HepG2 (cell line): ENCODE results near the gene MYLK3. TPM values are rescaled to one million over a fixed set of nuclear protein-coding genes. Genes with fewer than 3 reads are reported as not detected.

ENCODE experiments used
- ATAC-seq: fragments of 200-7000 bp; cut with Tn5 transposase; 3 replicates; pipeline ENCODE4 v1.9.1; 2020; ENCODE audit warnings: mild to moderate bottlenecking, moderate library complexity
- BruUV-seq: library from RNA; stranded (reverse); fragments of 400-500 nt; replicated peaks from 2 replicates; lab custom pipeline; 2021; lab: Mats Ljungman, UMichigan
- CTCF ChIA-PET: fragments of 300-600 bp; formaldehyde crosslinking; extraction: SDS; loops from one replicate; lab custom pipeline; 2021; ENCODE audit warnings: low total read pairs, inconsistent platforms, low intra/inter-chr PET ratio; lab: Yijun Ruan, JAX
- POLR2A ChIA-PET: fragments of 350-600 bp; sonication (Branson Sonifier 250); formaldehyde crosslinking; loops from one replicate; lab custom pipeline; 2020; ENCODE audit warnings: antibody characterized with exemption, inconsistent platforms; lab: Yijun Ruan, JAX
- DNase-seq: peaks from one replicate; pipeline ENCODE4 v3.0.0-alpha.2; 2015; ENCODE audit warnings: low spot score
- FAIRE-seq: peaks from 3 replicates; lab custom pipeline; 2011; peaks lifted over from hg19 to GRCh38; lab: Jason Lieb, UNC
- H2AFZ ChIP-seq: one replicate; pipeline ENCODE4 v1.6.1; 2011; ENCODE audit warnings: low read length, inconsistent platforms
- H3K27ac ChIP-seq: fragments of 300-600 bp; 3 replicates; pipeline ENCODE4 v1.8.0; 2011; ENCODE audit warnings: mixed run types, mild to moderate bottlenecking, mixed read lengths, low read length, inconsistent platforms; ENCODE audit not compliant: insufficient read depth; ENCODE audit errors: extremely low read length
- H3K27me3 ChIP-seq, 2 experiments: fragments of 200-600 bp in 1 of 2; 2 replicates in 1 of 2; 3 replicates in 1 of 2; pipeline versions ENCODE4 v1.6.0 to v1.8.0; 2011; ENCODE audit warnings: low read length in 2 of 2, mild to moderate bottlenecking in 2 of 2, moderate library complexity in 2 of 2, inconsistent platforms in 1 of 2; ENCODE audit not compliant: insufficient read depth in 2 of 2, control insufficient read depth in 1 of 2
- H3K36me3 ChIP-seq, 2 experiments: fragments of 200-600 bp in 1 of 2; replicated peaks in 1 of 2; 2 replicates in 1 of 2; 3 replicates in 1 of 2; pipeline versions ENCODE4 v1.5.1 to v1.8.0; 2011; ENCODE audit warnings: low read length in 2 of 2, inconsistent platforms in 1 of 2; ENCODE audit not compliant: insufficient read depth in 2 of 2, control insufficient read depth in 1 of 2
- H3K4me1 ChIP-seq: 2 replicates; pipeline ENCODE4 v1.5.1; 2012; ENCODE audit warnings: low read length, inconsistent platforms; ENCODE audit not compliant: insufficient read depth
- H3K4me2 ChIP-seq: 2 replicates; pipeline ENCODE4 v1.6.0; 2011; ENCODE audit warnings: low read depth, low read length, inconsistent platforms
- H3K4me3 ChIP-seq, 3 experiments: fragments of 200-600 bp in 1 of 3; sonication (generic), shearing (Covaris generic) in 1 of 3; replicated peaks in 1 of 3; 2 replicates each; pipeline ENCODE4 v1.5.1; 2011 to 2016; ENCODE audit warnings: low read length in 3 of 3, inconsistent platforms in 2 of 3, low read depth in 2 of 3, mild to moderate bottlenecking in 2 of 3, control low read depth in 1 of 3, mixed read lengths in 1 of 3; ENCODE audit not compliant: insufficient read depth in 1 of 3
- H3K79me2 ChIP-seq: one replicate; pipeline ENCODE4 v1.6.1; 2011; ENCODE audit warnings: low read length, inconsistent platforms; ENCODE audit not compliant: insufficient read depth
- H3K9ac ChIP-seq: 2 replicates; pipeline ENCODE4 v1.6.0; 2011; ENCODE audit warnings: mild to moderate bottlenecking, low read depth, low read length, inconsistent platforms; ENCODE audit not compliant: insufficient read depth
- H3K9me3 ChIP-seq: 2 replicates; pipeline ENCODE4 v1.5.1; 2012; ENCODE audit warnings: mild to moderate bottlenecking, low read length
- H4K20me1 ChIP-seq: 2 replicates; pipeline ENCODE4 v1.6.0; 2011; ENCODE audit warnings: inconsistent platforms, mild to moderate bottlenecking, low read length, moderate library complexity; ENCODE audit not compliant: insufficient read depth
- ARID2 ChIP-seq: sonication (generic); formaldehyde crosslinking; IDR thresholded peaks from 2 replicates; pipeline ENCODE4 v1.8.1; 2022; ENCODE audit warnings: mild to moderate bottlenecking, missing genetic modification reagents, borderline replicate concordance
- DZIP1 ChIP-seq: sonication (generic); formaldehyde crosslinking; IDR thresholded peaks from 2 replicates; pipeline ENCODE4 v1.5.0; 2020; ENCODE audit warnings: mild to moderate bottlenecking, missing genetic modification reagents
- FOXA3 ChIP-seq: IDR thresholded peaks from 2 replicates; pipeline ENCODE4 v1.6.1; 2016; ENCODE audit warnings: missing genetic modification reagents, missing compliant biosample characterization
- GMEB2 ChIP-seq: IDR thresholded peaks from 2 replicates; pipeline ENCODE4 v1.6.1; 2016; ENCODE audit warnings: missing biosample characterization, missing genetic modification reagents, low read depth
- KAT7 ChIP-seq: IDR thresholded peaks from 2 replicates; pipeline ENCODE4 v1.6.1; 2018; ENCODE audit warnings: borderline replicate concordance, missing compliant biosample characterization
- MYC ChIP-seq: sonication (generic); formaldehyde crosslinking; IDR thresholded peaks from 2 replicates; pipeline ENCODE4 v1.9.0; 2021; ENCODE audit warnings: missing genetic modification reagents, borderline replicate concordance
- SNAPC5 ChIP-seq: sonication (generic); formaldehyde crosslinking; IDR thresholded peaks from 2 replicates; pipeline ENCODE4 v1.8.1; 2023; ENCODE audit warnings: mild to moderate bottlenecking, missing genetic modification reagents, borderline replicate concordance
- ZNF607 ChIP-seq: sonication (generic); formaldehyde crosslinking; IDR thresholded peaks from 2 replicates; pipeline ENCODE4 v1.5.1; 2020; ENCODE audit warnings: missing genetic modification reagents, mild to moderate bottlenecking, borderline replicate concordance
- ZNF770 ChIP-seq: sonication (generic); formaldehyde crosslinking; IDR thresholded peaks from 2 replicates; pipeline ENCODE4 v1.5.0; 2020; ENCODE audit warnings: mild to moderate bottlenecking, missing genetic modification reagents
- ZSCAN9 ChIP-seq: IDR thresholded peaks from 2 replicates; pipeline ENCODE4 v1.6.1; 2016; ENCODE audit warnings: borderline replicate concordance
- WGBS: methylation state at CpG from one replicate; pipeline ENCODE4 v1.1.6; 2017; ENCODE audit warnings: low lambda C conversion rate; 5-methylcytosine and 5-hydroxymethylcytosine counted together
- in situ Hi-C: cut with HindIII; loops from 2 replicates; pipeline ENCODE4 v1.10.0; 2017; ENCODE audit warnings: low pct_unique_long_range_greater_than_20kb; ENCODE audit not compliant: extremely low pct_ligation_motif_present
- intact Hi-C: fragments of 100-400 bp; cut with micrococcal nuclease; formaldehyde crosslinking; loops from one replicate; pipeline ENCODE4 v1.10.0; 2022; ENCODE audit not compliant: unreplicated experiment
- polyA plus RNA-seq, 8 experiments: library from polyadenylated mRNA; depleted of rRNA in 3 of 8; stranded (reverse) in 7 of 8; unstranded in 1 of 8; fragments of >200 nt; fragmentation: Illumina TruSeq in 4 of 8; extraction: Trizol in 4 of 8; gene quantifications; 2 replicates each; pipeline versions ENCODE4 v1.2.1 to v1.2.3, GENCODE V29; 2011 to 2016; ENCODE audit warnings: low read depth in 4 of 8, missing spikeins in 1 of 8, mixed read lengths in 1 of 8; ENCODE audit not compliant: insufficient read depth in 1 of 8
- total RNA-seq, 5 experiments: library from RNA; depleted of rRNA; stranded (reverse); fragments of >200 nt; fragmentation: Illumina TruSeq; extraction: Trizol; gene quantifications; 2 replicates each; pipeline ENCODE4 v1.2.3, GENCODE V29; 2016; ENCODE audit warnings: low read depth in 1 of 5

Gene MYLK3
- total and polyA plus RNA-seq, 2 of the 13 experiments (the other 11 are each of a cell fraction or from before 2014, with no cell fraction given), result 0.04 to 0.18 TPM

- TF ChIP-seq DZIP1 (no peak), ZNF770 (peak; percentile 35; the same call in 1 of the 2 replicates)
These were observed 56.4 kb downstream of the MYLK3 start (continued) for GRCh38 chr16:46691726-46692125.

- no TSS peak for BruUV-seq
- Histone ChIP-seq H3K4me3 (peak overlapping the region; percentile 85 to 96 (median 92)), H3K36me3 (peaks cover 0 to 15% of the 10 kb centered on the region in 2 experiments; a peak in 2 of 5 replicates), H3K9me3 (no peaks in the 10 kb centered on the region), H3K27ac (peak overlapping the region; percentile 89), H3K4me1 (peaks cover 55% of the 10 kb centered on the region), H3K4me2 (peak overlapping the region; percentile 83), H2AFZ (peak overlapping the region; percentile 21), H3K79me2 (peaks cover 55% of the 10 kb centered on the region), H3K27me3 (no peaks in the 10 kb centered on the region; a peak in 1 of 5 replicates), H4K20me1 (peaks cover 30% of the 10 kb centered on the region), H3K9ac (peak overlapping the region; percentile 87)
- POLR2A ChIA-PET, result interaction anchor here (0.6 to 2.8 kb wide), 4 partner anchors 12 to 99 kb away, joined by 3 to 14 read pairs (median 6); no protein-coding TSS in a partner anchor
- in situ Hi-C loops, result no loop called here
- peak; percentile 81 for FAIRE-seq
- intact Hi-C loops, result loop anchor here (10.0 kb wide), 1 partner anchor 224 kb away; no protein-coding TSS in a partner anchor
- WGBS, result under 1% methylated on average over 21 of the region's 21 CpGs
- CTCF ChIA-PET, result interaction anchor here (1.2 kb wide), 1 partner anchor 18 kb away, joined by 6 read pairs; no protein-coding TSS in a partner anchor
- DNase-seq, result peak; percentile 79
- peak; percentile 16 for ATAC-seq
- peak; percentile 77; the same call in 1 of the 2 replicates for TF ChIP-seq ARID2 (CRISPR knock-in tag)
- TF ChIP-seq ZNF607, result peak; percentile 60; the same call in 1 of the 2 replicates
- TF ChIP-seq ZNF770, result no peak
- TF ChIP-seq FOXA3 (CRISPR knock-in tag), result peak; percentile 79
- no peak for TF ChIP-seq GMEB2 (CRISPR knock-in tag)
- TF ChIP-seq MYC (CRISPR knock-in tag), result peak; percentile 72; the same call in 1 of the 2 replicates
- peak; percentile 33; the same call in 1 of the 2 replicates for TF ChIP-seq ZSCAN9 (CRISPR knock-in tag)
- TF ChIP-seq SNAPC5 (CRISPR knock-in tag), result 0 out of 2 replicates have a peak, but pooled peaks have one; percentile 23
- peak; percentile 48; the same call in 1 of the 2 replicates for TF ChIP-seq KAT7 (CRISPR knock-in tag)
These were observed 57.6 kb downstream of the MYLK3 start for GRCh38 chr16:46690281-46691178.
